ENCODE measurements around the gene SP2. TPM values are rescaled to one million over a fixed set of nuclear protein-coding genes. Genes with fewer than 3 reads are reported as not detected.

Gene SP2
- total and polyA plus RNA-seq, 2 of the 8 experiments (the other 6 are each of a cell fraction or from before 2014, with no cell fraction given), result 5.6 to 13.8 TPM

DNA sequence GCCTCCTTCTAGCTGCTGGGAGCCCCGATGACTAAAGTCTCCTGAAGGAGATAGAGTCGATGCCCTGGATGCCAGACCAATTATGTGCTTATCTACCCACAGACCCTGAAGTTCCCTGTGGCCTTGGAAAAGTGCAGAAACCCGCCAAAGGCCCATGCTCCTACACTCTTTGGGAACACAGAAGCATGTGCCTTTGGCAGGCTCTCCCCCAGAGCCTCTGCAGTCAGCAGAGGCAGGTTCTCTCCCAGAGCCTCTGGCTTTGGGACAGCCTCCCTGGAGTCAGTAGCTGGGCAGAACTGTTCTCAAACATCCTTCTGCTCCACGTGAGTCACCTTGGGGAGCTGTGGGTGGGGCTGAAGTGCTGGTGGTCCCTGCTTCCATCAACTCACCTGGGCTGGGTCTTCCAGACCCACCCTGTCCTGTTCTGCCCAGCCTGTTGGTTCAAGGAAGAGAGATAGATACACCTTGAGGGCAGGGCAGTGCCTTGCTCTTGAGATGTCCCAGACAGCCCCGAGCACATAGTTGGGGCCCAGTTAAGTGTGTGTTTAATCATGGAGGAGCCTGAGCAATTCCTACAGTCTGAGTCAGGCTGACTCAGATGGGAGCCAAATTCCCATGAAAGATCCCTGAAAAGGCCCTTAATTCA, 71.7 kb downstream of the SP2 start (continued):
- no peak for TF ChIP-seq EZH2 (IDR thresholded peaks at IDR 0.05; ENCODE audit: low read depth, low read length, severe bottlenecking)
- TF ChIP-seq BRCA1 (IDR thresholded peaks at IDR 0.05; ENCODE audit: low read depth, low read length), result no peak
- no peak for TF ChIP-seq RXRA (IDR thresholded peaks at IDR 0.05; ENCODE audit: insufficient read depth, low read depth, low read length)
- no peak for TF ChIP-seq POU5F1 (IDR thresholded peaks at IDR 0.05; ENCODE audit: low read depth, low read length)
- TF ChIP-seq, protein P1, sequence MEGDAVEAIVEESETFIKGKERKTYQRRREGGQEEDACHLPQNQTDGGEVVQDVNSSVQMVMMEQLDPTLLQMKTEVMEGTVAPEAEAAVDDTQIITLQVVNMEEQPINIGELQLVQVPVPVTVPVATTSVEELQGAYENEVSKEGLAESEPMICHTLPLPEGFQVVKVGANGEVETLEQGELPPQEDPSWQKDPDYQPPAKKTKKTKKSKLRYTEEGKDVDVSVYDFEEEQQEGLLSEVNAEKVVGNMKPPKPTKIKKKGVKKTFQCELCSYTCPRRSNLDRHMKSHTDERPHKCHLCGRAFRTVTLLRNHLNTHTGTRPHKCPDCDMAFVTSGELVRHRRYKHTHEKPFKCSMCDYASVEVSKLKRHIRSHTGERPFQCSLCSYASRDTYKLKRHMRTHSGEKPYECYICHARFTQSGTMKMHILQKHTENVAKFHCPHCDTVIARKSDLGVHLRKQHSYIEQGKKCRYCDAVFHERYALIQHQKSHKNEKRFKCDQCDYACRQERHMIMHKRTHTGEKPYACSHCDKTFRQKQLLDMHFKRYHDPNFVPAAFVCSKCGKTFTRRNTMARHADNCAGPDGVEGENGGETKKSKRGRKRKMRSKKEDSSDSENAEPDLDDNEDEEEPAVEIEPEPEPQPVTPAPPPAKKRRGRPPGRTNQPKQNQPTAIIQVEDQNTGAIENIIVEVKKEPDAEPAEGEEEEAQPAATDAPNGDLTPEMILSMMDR (IDR thresholded peaks at IDR 0.05; ENCODE audit: control extremely low read depth in 1 of 3, insufficient read depth in 1 of 3, low read depth in 1 of 3, low read length in 3 of 3), result no peak
- no peak for TF ChIP-seq SP2 (IDR thresholded peaks at IDR 0.05; ENCODE audit: low read length)
- no peak for TF ChIP-seq JUND (IDR thresholded peaks at IDR 0.05; ENCODE audit: low read length)
- no peak for TF ChIP-seq SAP30 (IDR thresholded peaks at IDR 0.05; ENCODE audit: insufficient read depth, insufficient replicate concordance, low read length)
- TF ChIP-seq SP1 (IDR thresholded peaks at IDR 0.05; ENCODE audit: low read depth, low read length), result no peak
